ENCODE measurements around the gene SQOR. TPM values are rescaled to one million over a fixed set of nuclear protein-coding genes. Genes with fewer than 3 reads are reported as not detected.

SQOR gene
- total RNA-seq, 4 donors from 2014 or later = 66.6 to 96.3 (median 87.1) TPM

GRCh38 chr15:45678459-45679178 is 43.8 kb downstream of the SQOR start:
- H3K9me3 ChIP-seq = no peaks in the 10 kb centered on the region
- 71 to 76% methylated on average over 3 to 4 of the region's 4 CpGs for WGBS, 2 donors (ENCODE audit: low coverage in 1 of 2)
- no peaks in the 10 kb centered on the region for H3K27me3 ChIP-seq
- peaks cover 3 to 100% of the 10 kb centered on the region in 2 donors for H3K36me3 ChIP-seq
- no peaks in the 10 kb centered on the region for H3K4me1 ChIP-seq
- no peak overlapping the region for H3K4me3 ChIP-seq
- H3K27ac ChIP-seq = no peak overlapping the region
- ATAC-seq = no peak
- TF ChIP-seq POLR2AphosphoS5 (IDR thresholded peaks at IDR 0.05) = no peak
- no peak for TF ChIP-seq EP300 (IDR thresholded peaks at IDR 0.05)
- TF ChIP-seq POLR2A (IDR thresholded peaks at IDR 0.05) = no peak
- no peak for TF ChIP-seq CTCF (IDR thresholded peaks at IDR 0.05)

GRCh38 chr15:45684533-45684932 is 49.7 kb downstream of the SQOR start:
- Histone ChIP-seq H3K27me3 (no peaks in the 10 kb centered on the region), H3K4me3 (no peak overlapping the region), H3K4me1 (no peaks in the 10 kb centered on the region), H3K27ac (no peak overlapping the region), H3K36me3 (peaks cover 0 to 100% of the 10 kb centered on the region in 2 donors), H3K9me3 (no peaks in the 10 kb centered on the region)
- TF ChIP-seq CTCF (IDR thresholded peaks at IDR 0.05) = no peak
- TF ChIP-seq EP300 (IDR thresholded peaks at IDR 0.05) = no peak
- no peak for TF ChIP-seq POLR2A (IDR thresholded peaks at IDR 0.05)
- TF ChIP-seq POLR2AphosphoS5 (IDR thresholded peaks at IDR 0.05) = no peak
- 91 to 94% methylated on average over 2 of the region's 2 CpGs for WGBS, 2 donors (ENCODE audit: low coverage in 1 of 2)
- ATAC-seq = no peak

- TF ChIP-seq POLR2AphosphoS5 (IDR thresholded peaks at IDR 0.05) (no peak), EP300 (IDR thresholded peaks at IDR 0.05) (no peak), POLR2A (IDR thresholded peaks at IDR 0.05) (no peak), CTCF (IDR thresholded peaks at IDR 0.05) (no peak)
- Histone ChIP-seq H3K9me3 (no peaks in the 10 kb centered on the region), H3K4me3 (no peak overlapping the region), H3K4me1 (no peaks in the 10 kb centered on the region), H3K36me3 (peaks cover 0 to 97% of the 10 kb centered on the region in 2 donors), H3K27ac (no peak overlapping the region), H3K27me3 (no peaks in the 10 kb centered on the region)
- ATAC-seq = no peak
- 96% methylated on average over 4 of the region's 4 CpGs; no CpG with 5 or more reads in 1 of the 2 donors for WGBS, 2 donors (ENCODE audit: low coverage in 1 of 2)
Measured at GRCh38 chr15:45689616-45690015, 54.8 kb downstream of the SQOR start.

GRCh38 chr15:45690581-45691260 is 55.9 kb downstream of the SQOR start:
- no peak overlapping the region for H3K4me3 ChIP-seq
- H3K4me1 ChIP-seq = no peaks in the 10 kb centered on the region
- 73 to 89% methylated on average over 5 to 6 of the region's 6 CpGs for WGBS, 2 donors (ENCODE audit: low coverage in 1 of 2)
- no peak for ATAC-seq
- TF ChIP-seq EP300 (IDR thresholded peaks at IDR 0.05) (no peak), CTCF (IDR thresholded peaks at IDR 0.05) (no peak)
- no peaks in the 10 kb centered on the region for H3K9me3 ChIP-seq
- no peaks in the 10 kb centered on the region for H3K27me3 ChIP-seq
- peaks cover 0 to 90% of the 10 kb centered on the region in 2 donors for H3K36me3 ChIP-seq
- no peak overlapping the region for H3K27ac ChIP-seq

GRCh38 chr15:45701108-45701507 is 66.3 kb downstream of the SQOR start:
- H3K4me1 ChIP-seq = peaks cover 0 to 22% (median 0%) of the 10 kb centered on the region in 3 donors
- peaks cover 17% of the 10 kb centered on the region for H3K27me3 ChIP-seq
- no peaks in the 10 kb centered on the region for H3K9me3 ChIP-seq
- H3K36me3 ChIP-seq = no peaks in the 10 kb centered on the region
- no peak for ATAC-seq
- no peak overlapping the region for H3K27ac ChIP-seq
- no peak overlapping the region for H3K4me3 ChIP-seq
- 69 to 81% methylated on average over 3 of the region's 3 CpGs for WGBS, 2 donors (ENCODE audit: low coverage in 1 of 2)
- TF ChIP-seq POLR2AphosphoS5 (IDR thresholded peaks at IDR 0.05) (no peak), EP300 (IDR thresholded peaks at IDR 0.05) (no peak), CTCF (IDR thresholded peaks at IDR 0.05) (no peak), POLR2A (IDR thresholded peaks at IDR 0.05) (no peak)

Data from gastroesophageal sphincter (tissue), 4 donors.